Measurements from ENCODE around the gene CORO2B. TPM values are rescaled to one million over a fixed set of nuclear protein-coding genes. Genes with fewer than 3 reads are reported as not detected.

Gene CORO2B
- total RNA-seq, 1 donor from 2014 or later = 0.16 TPM

DNA sequence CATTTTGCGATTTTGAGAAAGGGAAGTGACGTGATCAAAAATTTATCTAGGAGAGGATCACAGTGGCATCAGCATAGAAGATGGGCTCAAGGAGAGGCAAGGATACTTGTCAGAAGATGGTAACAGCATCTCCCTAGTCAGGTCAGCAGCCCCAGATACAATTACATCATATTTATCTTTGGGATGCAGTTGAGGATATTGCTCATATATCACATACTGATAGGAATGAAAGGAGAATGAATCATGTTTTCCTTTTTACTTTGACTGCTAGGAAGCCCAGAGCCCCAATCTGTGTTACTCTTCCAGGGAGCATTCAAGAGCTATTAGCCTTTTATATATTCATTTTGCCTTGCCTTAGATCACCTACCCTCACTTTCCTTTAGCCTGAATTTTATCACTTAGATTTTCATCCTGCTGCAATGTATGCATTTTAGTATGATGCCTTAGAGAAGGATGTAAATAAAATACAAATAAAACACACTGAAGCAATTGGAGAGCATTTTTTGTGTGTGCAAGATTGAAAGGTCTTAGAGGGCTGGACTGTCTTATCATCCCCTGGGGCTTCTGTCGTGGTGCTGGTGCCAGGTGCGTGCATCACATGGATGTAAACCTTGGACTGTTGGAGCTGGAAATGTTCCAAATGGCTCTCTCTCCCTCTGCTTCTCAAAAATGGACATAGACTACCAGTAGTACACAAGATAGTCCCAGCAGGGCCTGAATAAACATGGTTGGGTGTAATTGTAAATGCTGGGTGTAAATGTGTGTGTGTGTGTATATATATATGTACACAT is 40.3 kb downstream of the CORO2B start:
- Mint-ChIP-seq H3K4me1 (no peaks in the 10 kb centered on the region), H3K36me3 (ENCODE audit: low read depth) (no peaks in the 10 kb centered on the region), H3K27me3 (peaks cover 7% of the 10 kb centered on the region), H3K4me3 (no peak overlapping the region), H3K27ac (no peak overlapping the region), H3K9me3 (no peaks in the 10 kb centered on the region)
- intact Hi-C loops (cut with micrococcal nuclease) = loop anchor here (10.0 kb wide), 1 partner anchor 64 kb away; no protein-coding TSS in a partner anchor
- DNase-seq = no peak

DNA sequence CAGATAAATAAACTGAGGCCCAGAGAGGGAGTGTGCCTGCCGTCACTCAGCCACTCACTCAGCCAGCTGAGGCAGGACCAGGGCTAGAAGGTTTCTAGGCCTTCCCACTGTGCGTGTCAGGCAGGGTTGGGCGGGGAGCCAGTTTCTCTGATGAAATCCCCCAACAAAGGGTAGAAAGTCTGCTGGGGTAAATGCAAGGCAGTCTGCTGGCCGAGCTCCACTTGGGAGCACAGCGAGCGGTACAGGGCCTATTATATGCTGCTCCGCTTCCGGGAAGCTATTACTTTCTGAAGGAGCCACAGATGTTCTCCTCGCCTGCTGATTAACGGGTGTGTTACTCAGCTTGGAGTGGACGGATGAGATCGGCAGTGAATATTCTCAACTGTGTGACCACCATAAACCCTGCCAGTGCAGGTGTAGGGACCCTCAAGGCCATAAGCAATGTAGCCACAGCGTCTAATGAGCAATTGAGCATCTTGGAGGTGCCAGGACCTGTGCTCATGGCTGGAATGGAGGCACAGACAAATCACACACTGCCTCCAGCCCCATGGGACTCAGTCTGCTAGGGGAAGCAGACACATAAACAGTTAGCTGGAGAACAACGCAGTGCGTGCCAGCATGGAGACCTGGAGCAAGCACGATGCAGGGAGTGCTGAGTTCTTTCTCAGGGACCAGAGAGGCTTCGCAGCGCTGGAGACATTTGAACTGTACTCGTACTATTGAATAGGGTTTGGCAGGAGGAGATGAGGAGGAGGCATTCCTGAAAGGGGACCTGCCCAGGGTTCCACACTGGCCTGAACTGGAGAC is 42.1 kb downstream of the CORO2B start:
- Mint-ChIP-seq H3K27me3 (peaks cover 6% of the 10 kb centered on the region), H3K9me3 (no peaks in the 10 kb centered on the region), H3K27ac (no peak overlapping the region), H3K36me3 (ENCODE audit: low read depth) (no peaks in the 10 kb centered on the region), H3K4me1 (no peaks in the 10 kb centered on the region), H3K4me3 (no peak overlapping the region)
- no peak for DNase-seq
- intact Hi-C loops (cut with micrococcal nuclease) = no loop called here

DNA sequence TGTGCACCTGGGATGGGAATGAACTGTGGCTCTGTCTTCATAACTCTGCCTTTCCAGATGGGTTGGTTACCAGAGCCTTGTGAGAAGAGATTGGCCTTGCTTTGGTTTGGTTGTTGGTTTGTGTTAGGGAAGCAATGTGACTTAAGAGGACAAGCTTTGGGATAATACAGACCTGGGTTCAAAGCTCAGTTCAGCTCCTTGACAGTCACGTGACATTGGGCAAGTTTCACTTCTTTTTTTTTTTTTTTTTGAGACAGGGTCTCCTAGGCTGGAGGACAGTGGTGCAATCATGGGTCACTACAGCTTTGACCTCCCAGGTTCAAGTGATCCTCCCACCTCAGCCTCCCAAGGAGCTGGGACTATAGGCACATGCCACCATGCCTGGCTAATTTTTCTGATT is 42.7 kb downstream of the CORO2B start:
- DNase-seq = no peak
- no peaks in the 10 kb centered on the region for H3K4me1 Mint-ChIP-seq
- H3K4me3 Mint-ChIP-seq = no peak overlapping the region
- no peaks in the 10 kb centered on the region for H3K36me3 Mint-ChIP-seq (ENCODE audit: low read depth)
- intact Hi-C loops (cut with micrococcal nuclease) = no loop called here
- H3K27ac Mint-ChIP-seq = no peak overlapping the region
- H3K27me3 Mint-ChIP-seq = peaks cover 6% of the 10 kb centered on the region
- no peaks in the 10 kb centered on the region for H3K9me3 Mint-ChIP-seq

DNA sequence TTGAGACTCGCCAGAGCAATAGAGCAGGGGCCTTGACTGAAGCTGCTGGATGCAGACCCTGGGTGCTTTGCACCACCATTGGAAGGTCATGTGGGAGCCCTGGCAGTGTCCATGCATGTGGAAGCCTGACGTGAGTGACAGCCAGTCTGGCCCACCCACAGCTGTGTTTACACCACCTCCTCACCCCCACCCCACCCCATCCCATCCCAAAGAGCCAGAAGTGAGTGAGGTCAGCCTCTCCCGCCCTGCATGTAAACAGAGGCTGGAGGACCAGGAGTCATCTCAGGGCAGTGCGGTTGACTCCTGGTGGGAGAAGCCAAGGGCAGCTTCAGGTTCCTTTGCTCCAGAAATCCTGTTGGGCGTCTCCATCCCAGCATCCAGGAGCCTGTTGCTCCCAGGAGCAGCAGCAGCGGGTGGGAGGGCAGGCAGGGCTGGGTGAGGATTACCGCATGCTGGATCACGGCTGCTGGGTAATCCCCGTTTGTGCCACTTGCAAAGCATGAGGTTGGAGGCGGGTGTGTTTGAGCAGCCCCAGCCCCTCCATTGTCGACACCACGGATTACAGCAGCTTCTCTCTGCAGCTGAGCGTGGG is 44.6 kb downstream of the CORO2B start:
- intact Hi-C loops (cut with micrococcal nuclease) = no loop called here
- DNase-seq = no peak
- Mint-ChIP-seq H3K36me3 (ENCODE audit: low read depth) (no peaks in the 10 kb centered on the region), H3K9me3 (no peaks in the 10 kb centered on the region), H3K4me1 (no peaks in the 10 kb centered on the region), H3K27me3 (peaks cover 3% of the 10 kb centered on the region), H3K27ac (no peak overlapping the region), H3K4me3 (no peak overlapping the region)

DNA sequence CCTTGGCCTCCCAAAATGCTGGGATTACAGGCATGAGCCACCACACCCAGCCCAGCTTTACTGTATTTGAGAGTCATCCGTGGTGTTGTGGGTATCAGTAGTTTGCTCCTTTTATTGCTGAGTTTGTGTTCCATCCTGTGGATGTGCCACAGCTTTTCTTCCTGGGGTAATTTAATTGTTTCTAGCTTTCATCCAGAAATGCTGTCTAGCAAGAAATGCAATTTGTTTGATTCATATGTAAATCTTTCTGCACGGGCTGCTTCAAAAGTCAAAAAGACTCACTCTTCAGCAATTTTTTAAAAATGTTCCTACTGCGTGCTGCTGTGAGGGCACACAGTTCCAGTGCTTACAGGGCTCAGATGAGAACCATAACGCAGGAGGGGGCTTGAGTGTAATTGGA is 47.1 kb downstream of the CORO2B start:
- H3K9me3 Mint-ChIP-seq = no peaks in the 10 kb centered on the region
- H3K27ac Mint-ChIP-seq = no peak overlapping the region
- H3K4me1 Mint-ChIP-seq = no peaks in the 10 kb centered on the region
- intact Hi-C loops (cut with micrococcal nuclease) = no loop called here
- H3K4me3 Mint-ChIP-seq = no peak overlapping the region
- H3K36me3 Mint-ChIP-seq (ENCODE audit: low read depth) = no peaks in the 10 kb centered on the region
- no peak for DNase-seq
- H3K27me3 Mint-ChIP-seq = peaks cover 5% of the 10 kb centered on the region

DNA sequence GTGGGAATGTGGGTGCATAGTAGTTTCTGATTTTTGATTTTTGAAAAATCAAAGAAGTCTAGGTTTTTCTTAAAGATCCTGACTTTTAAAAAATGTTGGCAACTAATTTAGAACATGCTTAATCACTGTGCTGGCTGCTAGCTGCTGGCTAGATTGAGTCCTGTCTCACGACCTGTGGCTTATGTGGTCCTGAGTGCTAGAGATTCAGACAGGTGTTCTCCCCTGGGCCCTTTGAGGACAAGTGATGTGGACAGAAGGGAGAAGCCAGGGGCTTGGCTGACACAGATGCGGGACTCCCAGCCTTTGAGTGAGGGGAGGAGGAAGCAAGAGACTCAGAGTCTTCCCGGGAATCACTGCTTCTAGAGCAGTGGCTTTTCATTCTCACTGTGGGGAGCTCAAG is 47.5 kb downstream of the CORO2B start:
- Mint-ChIP-seq H3K36me3 (ENCODE audit: low read depth) (no peaks in the 10 kb centered on the region), H3K4me3 (no peak overlapping the region), H3K27ac (no peak overlapping the region), H3K4me1 (no peaks in the 10 kb centered on the region), H3K27me3 (peaks cover 5% of the 10 kb centered on the region), H3K9me3 (no peaks in the 10 kb centered on the region)
- no peak for DNase-seq
- intact Hi-C loops (cut with micrococcal nuclease) = no loop called here

DNA sequence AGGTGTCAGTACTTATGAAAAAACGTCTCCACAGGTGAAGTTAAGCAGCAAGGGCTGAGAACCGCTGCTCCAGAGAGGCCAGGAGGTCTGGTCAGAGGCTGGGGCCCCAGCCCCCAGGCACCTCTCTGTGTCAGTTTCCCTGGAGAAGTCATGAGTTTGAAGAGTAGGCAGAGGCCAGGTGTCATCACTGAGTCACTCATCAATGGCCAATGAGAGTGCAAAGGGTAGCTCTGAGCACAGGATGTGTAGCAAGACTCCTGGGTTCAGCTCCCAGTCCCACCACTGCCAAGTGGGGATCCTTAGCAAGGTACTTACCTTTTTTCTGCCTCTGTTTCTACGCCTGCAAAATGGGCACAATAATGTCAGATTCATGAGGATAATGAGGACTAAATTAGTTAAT is 47.9 kb downstream of the CORO2B start:
- Mint-ChIP-seq H3K27ac (no peak overlapping the region), H3K9me3 (no peaks in the 10 kb centered on the region), H3K4me3 (no peak overlapping the region), H3K36me3 (ENCODE audit: low read depth) (no peaks in the 10 kb centered on the region), H3K27me3 (peaks cover 5% of the 10 kb centered on the region), H3K4me1 (no peaks in the 10 kb centered on the region)
- intact Hi-C loops (cut with micrococcal nuclease) = no loop called here
- no peak for DNase-seq

DNA sequence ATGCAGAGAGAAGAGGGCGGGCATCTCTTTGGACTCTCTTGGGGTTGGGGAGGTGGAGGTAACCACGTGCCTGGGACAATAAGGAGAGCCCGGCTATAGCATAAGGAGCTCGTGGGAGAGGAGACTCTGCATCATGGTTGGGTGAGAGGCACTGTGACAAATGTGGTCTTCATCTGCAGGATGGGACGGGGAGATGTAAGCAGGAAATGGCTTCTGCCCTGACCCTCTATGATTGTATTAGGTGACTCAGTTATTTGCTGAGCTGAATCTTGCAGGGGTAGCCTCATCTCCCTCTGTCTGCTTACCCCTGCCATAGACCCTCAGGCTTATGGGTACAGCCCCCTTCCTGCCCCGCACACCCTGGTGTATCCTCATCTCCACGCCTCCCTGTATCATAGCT is 48.7 kb downstream of the CORO2B start:
- intact Hi-C loops (cut with micrococcal nuclease) = no loop called here
- no peaks in the 10 kb centered on the region for H3K9me3 Mint-ChIP-seq
- no peaks in the 10 kb centered on the region for H3K36me3 Mint-ChIP-seq (ENCODE audit: low read depth)
- DNase-seq = no peak
- H3K4me1 Mint-ChIP-seq = no peaks in the 10 kb centered on the region
- peaks cover 5% of the 10 kb centered on the region for H3K27me3 Mint-ChIP-seq
- no peak overlapping the region for H3K27ac Mint-ChIP-seq
- no peak overlapping the region for H3K4me3 Mint-ChIP-seq

DNA sequence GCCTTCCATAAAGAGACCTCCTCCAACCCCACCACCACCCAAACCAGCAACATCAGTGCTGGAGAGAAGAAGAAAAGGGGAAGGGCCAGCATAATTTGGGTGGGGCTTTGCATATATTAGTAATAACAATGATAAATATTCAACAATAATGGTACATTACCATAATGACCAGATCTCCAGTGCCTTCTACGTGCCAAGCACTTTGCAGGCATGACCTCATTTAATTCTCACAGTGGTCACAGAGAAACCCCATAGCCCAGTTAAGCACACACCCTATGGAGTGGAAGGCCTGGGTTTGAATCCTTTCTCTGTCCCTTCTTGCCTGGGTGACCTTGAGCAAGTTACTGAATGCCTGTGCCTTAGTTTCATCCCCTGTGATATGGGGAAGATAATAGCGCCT is 49.2 kb downstream of the CORO2B start:
- no peak for DNase-seq
- intact Hi-C loops (cut with micrococcal nuclease) = no loop called here
- Mint-ChIP-seq H3K27me3 (peaks cover 5% of the 10 kb centered on the region), H3K36me3 (ENCODE audit: low read depth) (no peaks in the 10 kb centered on the region), H3K27ac (no peak overlapping the region), H3K4me1 (no peaks in the 10 kb centered on the region), H3K9me3 (no peaks in the 10 kb centered on the region), H3K4me3 (no peak overlapping the region)

DNA sequence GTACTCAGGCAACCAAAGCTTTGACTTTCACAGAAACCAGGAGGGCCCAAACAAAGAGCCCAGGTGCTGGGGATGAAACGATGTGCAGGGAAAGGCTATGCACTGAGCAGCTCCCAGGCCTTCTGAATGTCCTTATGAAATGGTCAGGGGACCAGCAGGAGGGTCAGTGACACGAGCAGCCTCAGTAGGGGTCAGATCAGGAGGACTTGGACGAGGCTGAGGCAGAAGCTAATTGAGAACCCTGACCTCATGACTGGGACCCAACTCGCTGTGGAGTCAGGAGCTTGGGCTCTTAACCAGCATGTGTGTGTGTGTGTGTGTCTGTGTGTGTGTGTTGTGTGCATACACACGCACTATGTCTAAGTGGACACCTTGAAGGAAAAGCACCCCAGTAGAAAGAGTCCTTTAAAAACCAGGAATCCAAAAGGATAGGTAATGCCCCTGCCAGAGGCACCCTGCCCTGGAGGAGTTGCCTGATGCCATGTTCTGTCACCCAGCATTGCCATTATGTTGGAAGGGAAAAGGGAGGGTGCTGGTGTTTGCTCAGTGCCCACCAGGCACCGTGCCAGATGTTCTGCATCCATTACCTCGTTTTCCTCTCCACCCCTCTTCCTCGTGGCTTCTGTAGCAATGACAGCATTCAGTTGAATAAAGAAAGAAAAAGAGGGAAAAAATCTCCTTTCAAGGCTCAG is 50.9 kb downstream of the CORO2B start:
- no peaks in the 10 kb centered on the region for H3K36me3 Mint-ChIP-seq (ENCODE audit: low read depth)
- intact Hi-C loops (cut with micrococcal nuclease) = loop anchor here (10.0 kb wide), 1 partner anchor 65 kb away; no protein-coding TSS in a partner anchor
- no peak for DNase-seq
- H3K27ac Mint-ChIP-seq = no peak overlapping the region
- no peaks in the 10 kb centered on the region for H3K4me1 Mint-ChIP-seq
- no peaks in the 10 kb centered on the region for H3K9me3 Mint-ChIP-seq
- peaks cover 5% of the 10 kb centered on the region for H3K27me3 Mint-ChIP-seq
- H3K4me3 Mint-ChIP-seq = no peak overlapping the region

DNA sequence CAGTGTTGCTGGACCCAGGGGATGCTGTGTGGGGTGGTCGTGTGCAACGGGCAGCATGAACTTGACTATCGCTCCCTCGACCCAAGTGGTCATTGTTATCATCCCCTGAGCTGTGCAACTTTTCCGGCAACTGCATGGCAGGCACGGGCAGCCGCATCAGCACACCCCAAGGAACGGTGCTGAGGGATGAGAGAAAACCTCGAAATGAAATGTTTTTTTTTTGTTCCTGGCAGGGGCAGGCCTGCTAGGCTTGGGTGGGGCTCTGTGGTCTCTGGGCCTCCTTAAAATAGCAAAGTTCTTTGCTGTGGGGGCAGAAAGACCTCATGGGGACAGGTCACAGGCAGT is 51.4 kb downstream of the CORO2B start:
- DNase-seq = no peak
- Mint-ChIP-seq H3K27ac (no peak overlapping the region), H3K36me3 (ENCODE audit: low read depth) (no peaks in the 10 kb centered on the region), H3K9me3 (no peaks in the 10 kb centered on the region), H3K4me1 (no peaks in the 10 kb centered on the region), H3K27me3 (peaks cover 5% of the 10 kb centered on the region), H3K4me3 (no peak overlapping the region)
- intact Hi-C loops (cut with micrococcal nuclease) = loop anchor here (10.0 kb wide), 1 partner anchor 65 kb away; no protein-coding TSS in a partner anchor

DNA sequence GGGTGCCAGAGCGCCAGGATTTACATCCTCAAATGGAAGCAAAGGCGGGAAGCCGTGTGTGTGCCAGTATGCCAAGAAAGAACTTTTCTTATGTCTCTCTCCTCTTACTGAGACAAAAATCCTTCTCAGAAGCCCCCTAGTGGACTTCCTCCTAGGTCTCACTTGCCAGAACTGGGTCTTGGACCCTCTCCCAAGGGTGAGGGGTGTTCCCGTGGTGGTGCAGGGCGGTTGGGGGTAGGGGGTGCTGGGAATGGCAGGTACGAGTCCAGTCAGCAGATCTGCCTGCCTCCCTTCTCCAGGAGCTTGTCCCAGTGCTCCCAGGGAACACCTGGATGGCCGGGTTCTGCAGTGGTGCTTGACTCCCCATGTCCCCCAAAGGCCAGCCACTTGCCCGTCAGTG is 52.0 kb downstream of the CORO2B start:
- Mint-ChIP-seq H3K9me3 (no peaks in the 10 kb centered on the region), H3K36me3 (ENCODE audit: low read depth) (no peaks in the 10 kb centered on the region)

DNA sequence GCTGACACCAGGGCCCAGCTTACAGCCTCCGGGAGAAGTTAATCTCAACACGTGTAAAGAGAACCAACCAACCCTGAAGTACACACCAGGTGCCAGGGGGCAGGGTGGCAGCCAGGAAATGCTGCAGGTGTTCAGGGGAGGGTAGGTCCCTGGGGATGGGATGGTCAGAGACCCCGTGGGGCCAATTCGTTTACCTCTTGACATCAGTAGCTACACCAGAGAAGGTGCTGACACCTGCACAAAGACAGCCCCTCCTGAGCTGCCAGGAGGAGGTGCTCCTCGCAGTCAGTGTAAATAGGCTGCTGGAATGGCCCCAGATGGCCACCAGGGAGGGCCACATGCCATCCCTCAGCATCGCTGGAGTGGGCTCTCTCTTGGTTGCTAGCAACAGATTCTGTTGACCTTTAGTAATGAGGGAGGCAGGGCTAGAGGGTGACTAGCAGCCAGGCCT is 52.8 kb downstream of the CORO2B start:
- no peak overlapping the region for H3K4me3 Mint-ChIP-seq
- no peak overlapping the region for H3K27ac Mint-ChIP-seq
- H3K9me3 Mint-ChIP-seq = no peaks in the 10 kb centered on the region
- intact Hi-C loops (cut with micrococcal nuclease) = loop anchor here (10.0 kb wide), 1 partner anchor 63 kb away; no protein-coding TSS in a partner anchor
- no peaks in the 10 kb centered on the region for H3K36me3 Mint-ChIP-seq (ENCODE audit: low read depth)
- no peak for DNase-seq
- peaks cover 3% of the 10 kb centered on the region for H3K27me3 Mint-ChIP-seq
- H3K4me1 Mint-ChIP-seq = no peaks in the 10 kb centered on the region

More for the DNA sequence above, 52.0 kb downstream of the CORO2B start:
- DNase-seq = no peak
- H3K27me3 Mint-ChIP-seq = peaks cover 3% of the 10 kb centered on the region
- H3K4me1 Mint-ChIP-seq = no peaks in the 10 kb centered on the region
- intact Hi-C loops (cut with micrococcal nuclease) = loop anchor here (10.0 kb wide), 1 partner anchor 64 kb away; no protein-coding TSS in a partner anchor
- no peak overlapping the region for H3K4me3 Mint-ChIP-seq
- no peak overlapping the region for H3K27ac Mint-ChIP-seq

Measured in activated CD4-positive, alpha-beta T cell treated with anti-CD3 and anti-CD28 coated beads, Interleukin-2, amount 10 ng/mL, durations not matched to agents 24 days and 14 days (primary cell).